NK-92 (cell line): ENCODE data around the gene FBXW5.

Source experiments
- DNase-seq: peaks from one replicate; lab custom pipeline; 2025; ENCODE audit not compliant: unreplicated experiment; lab: John Stamatoyannopoulos, UW

The FBXW5 gene

DNA sequence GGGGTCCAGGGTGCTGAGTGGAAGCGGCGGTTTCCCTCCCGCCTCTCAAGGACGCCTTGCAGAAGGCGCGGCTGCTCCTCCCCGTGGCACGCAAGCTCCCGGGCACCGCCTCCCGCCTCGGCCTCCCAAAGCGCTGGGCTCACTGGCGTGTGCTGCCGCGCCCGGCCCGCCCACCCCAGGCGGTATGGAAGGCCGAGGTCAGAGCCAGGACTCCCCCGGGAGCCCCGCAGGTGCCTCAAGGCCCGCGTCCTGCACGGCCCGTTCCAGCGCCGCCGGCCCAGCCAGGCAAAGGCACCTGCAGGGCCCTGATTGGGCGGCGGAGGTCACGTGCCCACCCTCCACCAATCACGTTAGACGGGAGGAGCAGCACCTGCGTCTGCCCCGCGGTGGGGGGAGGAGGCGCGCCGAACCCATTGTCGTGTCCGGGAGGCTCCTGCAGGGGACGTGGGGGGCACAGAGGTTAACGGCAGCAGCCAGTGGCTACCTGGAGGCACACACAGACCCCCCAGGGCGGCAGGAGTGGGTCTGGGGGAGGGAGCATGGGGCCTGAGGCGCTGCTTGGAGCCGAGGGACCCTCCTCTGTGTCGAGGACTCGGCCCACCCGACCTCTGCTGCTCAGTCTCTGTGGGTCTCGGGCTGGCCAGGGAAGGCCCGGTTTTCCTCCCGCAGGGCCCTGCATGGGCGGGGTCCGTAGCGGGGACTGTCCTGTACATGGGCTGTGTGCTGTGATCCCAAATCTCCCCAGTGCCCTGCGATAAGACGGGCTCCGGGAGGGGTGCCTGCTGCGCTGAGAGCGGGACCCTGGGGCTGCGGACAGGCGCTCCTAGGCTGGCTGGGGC, 5.5 kb upstream of the FBXW5 start:
- DNase-seq: peak; percentile 87

DNA sequence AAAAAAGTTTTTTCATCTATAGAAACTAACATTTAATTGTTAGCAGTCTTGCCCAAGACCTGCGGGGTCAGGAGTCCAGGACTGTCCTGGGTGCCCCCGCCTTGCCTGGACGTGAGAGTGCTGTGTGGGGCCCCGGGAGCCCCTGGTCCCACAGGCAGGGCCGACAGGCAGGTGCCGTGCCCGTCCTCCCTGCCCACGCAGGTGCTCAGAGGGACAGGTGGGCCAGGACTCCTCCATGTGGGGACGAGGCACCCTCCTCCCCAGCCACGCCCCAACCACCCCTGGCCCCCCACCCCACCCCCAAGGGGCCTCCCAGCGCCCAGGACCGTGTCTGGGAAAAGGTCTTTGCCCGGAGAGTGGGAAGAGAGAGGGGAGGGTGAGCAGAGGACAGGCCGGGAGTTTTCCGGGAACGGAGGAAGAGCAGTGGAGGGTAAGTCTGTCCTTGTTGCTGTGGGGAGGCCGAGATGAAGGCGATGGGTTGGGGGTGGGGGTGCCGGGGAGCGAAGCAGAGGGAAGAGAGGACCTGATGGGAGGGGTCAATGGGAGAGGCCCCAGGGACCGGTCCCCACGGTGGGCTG, 4.8 kb upstream of the FBXW5 start:
- DNase-seq: no peak

DNA sequence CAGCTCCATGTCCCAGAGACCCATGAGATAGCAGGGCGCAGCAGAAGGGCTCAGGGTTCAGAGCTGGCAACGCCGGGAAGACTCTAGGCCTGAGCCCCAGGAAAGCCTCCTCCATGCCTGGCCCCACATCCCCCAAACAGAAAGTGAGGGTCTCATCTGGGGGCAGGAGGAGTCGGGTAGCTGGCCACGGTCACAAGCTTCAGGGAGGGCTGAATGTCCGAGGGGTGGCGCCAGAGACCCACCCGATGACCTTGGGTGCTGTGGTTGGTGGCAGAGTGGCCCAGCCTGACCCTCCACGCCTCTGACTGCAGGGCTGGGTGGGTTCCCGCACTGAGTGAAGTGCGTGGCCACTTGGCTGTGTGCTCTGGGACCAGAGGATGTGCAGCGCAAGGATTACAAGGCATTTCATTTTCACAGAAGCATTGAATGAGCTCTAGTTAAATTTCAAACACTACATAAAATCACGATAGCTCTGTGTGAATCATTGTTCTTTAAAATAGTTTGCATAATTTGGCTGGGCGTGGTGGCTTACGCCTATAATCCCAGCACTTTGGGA, 3.5 kb upstream of the FBXW5 start:
- no peak for DNase-seq

DNA sequence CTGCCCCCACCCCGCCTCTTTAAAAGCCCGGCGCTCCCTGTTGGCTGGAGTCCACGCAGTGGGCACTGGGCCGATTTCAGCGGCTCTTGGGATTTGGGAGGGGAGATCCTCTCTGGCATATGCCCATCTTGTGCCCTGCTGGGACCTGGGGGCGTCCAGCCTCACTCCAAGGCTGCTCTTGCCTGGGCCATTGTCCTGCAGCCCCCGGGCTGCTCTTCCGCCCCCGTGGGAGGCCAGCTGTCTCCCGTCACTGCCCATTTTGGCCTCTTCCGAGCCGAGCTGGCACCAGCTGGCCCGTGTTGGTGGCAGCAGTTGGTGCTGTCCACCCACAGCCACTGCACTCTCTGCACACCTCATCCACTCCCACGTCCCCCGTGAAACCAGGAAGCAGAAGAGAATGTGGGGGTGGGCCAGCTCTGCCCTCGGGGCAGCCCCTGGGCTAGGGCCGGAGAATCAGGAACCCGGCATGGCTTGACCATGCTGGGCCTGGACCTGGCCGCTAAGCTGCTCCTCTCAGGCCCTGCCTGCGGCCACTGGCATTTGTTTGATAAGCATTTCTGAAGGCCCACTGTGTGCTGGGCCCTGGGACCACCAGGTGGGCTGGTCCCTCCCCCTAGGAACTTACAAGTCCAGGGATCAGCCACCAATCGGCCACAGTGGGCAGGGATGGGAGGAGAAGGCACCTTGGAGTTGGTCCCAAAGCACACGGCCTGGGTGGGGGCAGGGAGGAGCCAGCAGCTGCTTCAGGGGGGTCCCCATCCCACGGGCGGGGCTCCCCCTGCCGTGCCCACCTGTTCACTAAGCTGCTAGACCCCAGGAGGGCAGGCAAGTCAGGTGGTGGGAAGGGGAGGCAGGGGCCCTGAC, 2.7 kb upstream of the FBXW5 start:
- DNase-seq: no peak

DNA sequence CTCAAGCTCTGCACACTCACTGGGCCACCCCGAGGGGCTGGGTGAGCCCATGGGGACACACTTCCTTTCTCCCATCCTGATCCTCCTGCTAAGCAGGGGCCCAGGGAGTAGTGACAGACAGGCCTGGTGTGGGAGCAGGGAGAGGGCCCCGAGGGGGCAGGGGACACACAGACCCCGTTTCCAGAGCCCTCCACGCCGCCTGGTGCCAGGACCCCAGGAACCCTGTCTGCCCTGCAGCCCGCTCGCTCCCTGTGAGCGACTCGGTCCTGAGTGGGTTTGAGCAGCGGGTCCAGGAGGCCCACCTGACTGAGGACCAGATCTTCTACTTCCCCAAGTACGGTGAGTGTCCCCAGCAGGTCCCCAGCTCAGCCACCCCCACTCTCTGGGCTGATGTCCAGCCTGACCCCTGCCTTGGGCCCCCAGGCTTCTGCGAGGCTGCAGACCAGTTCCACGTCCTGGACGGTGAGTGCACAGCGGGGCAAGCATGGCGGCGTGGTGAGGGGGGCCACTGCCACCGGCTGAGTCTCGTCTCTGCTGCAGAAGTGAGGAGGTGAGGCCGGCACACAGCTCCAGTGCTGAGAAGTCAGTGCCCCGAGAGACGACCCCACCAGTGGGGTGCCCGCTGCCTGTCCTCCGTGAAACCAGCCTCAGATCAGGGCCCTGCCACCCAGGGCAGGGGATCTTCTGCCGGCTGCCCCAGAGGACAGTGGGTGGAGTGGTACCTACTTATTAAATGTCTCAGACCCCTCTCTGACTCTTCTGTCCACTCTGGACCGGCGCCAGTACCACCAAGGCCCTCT, 1.9 kb upstream of the FBXW5 start:
- no peak for DNase-seq

DNA sequence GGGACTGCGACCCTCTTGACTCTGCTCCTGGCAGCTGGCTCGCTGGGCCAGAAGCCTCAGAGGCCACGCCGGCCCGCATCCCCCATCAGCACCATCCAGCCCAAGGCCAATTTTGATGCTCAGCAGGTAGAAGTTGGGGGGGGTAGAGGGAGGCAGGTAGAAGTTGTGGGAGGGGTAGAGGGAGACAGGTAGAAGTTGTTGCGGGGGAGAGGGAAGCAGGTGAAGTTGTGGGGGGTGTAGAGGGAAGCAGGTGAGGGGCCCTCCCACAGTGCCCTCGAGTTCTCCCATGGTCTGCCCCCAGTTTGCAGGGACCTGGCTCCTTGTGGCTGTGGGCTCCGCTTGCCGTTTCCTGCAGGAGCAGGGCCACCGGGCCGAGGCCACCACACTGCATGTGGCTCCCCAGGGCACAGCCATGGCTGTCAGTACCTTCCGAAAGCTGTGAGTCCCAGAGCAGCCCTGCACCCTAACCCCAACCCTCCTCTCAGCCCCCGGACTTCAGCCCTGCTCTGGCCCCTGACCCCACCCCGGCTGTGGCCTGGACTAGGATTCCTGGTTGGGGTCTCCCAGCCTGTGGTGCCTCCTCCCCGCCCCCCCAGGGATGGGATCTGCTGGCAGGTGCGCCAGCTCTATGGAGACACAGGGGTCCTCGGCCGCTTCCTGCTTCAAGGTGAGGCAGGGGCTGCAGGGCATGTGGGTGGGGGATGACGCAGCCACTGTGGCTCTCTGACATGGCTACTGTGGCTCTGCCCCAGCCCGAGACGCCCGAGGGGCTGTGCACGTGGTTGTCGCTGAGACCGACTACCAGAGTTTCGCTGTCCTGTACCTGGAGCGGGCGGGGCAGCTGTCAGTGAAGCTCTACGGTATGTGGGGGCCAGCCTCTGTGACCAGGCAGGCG, 1.0 kb upstream of the FBXW5 start:
- DNase-seq: no peak

DNA sequence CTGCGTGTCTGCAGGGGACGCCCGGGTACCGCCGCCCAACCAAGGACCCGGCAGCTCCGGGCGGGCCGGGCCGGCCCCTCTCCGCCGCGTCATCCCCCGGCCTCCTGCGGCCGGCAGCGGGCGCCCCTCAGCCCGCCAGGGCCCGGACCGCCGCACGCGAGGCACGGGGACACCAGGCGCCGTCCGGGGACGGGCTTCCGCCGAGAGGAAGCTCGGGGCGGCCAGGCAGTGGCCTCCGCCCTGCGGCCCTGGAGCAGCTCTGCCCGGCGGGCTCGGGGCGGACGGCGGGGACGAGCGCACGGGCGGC, 373 bp downstream of the FBXW5 start:
- DNase-seq: no peak

DNA sequence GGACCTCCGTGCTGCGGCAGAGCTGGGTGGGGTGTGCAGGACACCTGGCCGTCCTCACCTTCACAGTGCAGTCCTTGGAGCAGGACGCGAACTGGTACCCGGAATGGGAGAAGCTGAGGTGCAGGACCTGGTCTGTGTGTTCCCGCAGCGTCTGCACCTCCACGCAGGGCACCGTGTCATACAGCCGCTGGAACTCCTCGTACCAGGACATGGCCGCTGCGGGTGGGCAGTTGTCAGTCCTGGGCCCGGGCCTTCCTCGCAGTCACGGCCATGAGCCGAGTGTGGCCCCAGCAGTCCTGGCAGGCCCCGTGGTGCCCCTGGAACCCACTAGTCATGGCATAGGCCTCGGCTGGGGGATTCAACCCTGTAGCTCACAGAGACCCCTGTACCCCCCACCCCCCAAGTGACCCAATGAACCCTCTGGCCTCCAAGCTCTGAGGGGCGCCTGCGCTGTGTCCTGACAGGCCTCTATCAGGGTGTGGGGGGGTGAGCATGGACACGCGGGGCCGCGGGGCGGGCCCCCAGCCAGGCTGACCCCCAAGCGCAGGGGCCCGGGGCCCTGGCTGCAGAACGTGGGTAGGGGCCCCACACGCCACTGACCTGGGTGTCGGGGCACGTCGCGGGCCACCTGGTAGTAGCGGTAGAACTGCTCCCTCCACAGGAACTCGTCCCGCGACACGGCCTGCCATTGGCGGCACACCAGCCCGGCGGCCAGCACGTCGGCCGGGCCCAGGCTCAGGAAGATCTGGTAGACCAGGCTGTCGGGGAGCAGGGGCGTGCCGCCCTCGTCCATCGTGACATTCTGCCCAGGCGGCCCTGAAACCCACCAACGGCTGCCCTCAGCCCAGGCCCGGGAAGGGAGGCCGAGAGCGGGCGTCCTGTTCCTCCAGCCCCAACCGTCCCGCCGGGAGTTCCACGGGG, 987 bp downstream of the FBXW5 start:
- DNase-seq: no peak

DNA sequence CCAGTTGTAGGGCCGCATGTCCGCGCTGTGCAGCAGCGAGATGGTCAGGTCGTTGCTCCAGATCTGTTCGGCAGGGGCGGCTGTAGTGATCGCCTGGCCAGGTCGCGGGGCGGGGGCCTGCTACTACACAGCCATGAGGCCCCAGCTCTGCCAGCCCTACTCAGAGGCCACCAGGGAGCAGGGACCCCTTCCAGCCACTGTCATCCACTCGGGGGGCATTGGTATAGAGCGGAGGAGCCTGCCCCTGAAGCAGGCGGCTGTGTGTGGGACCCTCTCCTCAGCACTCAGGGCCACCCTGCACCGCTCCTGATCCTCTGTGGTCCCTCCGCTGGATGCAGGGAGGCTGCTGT, 1.7 kb downstream of the FBXW5 start:
- no peak for DNase-seq

DNA sequence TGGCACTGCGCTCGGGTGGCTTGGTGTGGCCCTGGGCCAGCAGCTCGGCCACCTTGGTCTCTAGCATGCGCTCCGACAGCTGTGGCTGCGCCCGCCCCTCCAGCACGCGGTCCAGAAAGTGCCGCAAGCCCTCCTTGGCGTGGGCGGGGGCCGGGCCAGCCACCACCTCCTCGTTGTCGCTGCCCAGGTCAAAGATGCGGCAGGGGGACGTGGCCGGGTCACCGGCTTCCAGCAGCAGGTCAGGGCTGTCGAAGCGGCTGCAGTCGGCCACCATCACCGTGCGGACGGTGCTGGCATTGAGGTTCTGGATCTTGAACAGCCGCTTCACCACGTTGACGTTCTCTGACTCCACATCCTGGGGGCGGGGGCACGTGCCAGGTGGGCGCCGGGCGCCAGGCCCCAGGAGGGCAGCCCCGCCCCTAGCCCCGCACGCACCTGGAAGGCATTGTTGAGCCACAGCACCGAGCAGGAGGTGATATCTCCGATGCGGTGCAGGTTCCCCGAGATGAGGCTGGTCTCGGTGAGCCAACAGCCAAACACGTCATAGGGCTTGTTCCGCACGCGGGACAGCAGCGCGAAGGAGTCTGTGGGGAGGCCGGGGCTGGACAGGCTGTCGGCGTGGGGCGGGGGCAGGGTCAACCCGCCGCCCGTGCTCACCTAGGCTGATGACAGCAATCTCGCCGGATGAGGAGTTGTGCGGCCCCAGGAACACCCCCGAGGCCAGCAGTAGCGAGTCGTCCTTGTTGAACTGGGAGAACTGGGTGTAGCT, 2.2 kb downstream of the FBXW5 start:
- DNase-seq: no peak

DNA sequence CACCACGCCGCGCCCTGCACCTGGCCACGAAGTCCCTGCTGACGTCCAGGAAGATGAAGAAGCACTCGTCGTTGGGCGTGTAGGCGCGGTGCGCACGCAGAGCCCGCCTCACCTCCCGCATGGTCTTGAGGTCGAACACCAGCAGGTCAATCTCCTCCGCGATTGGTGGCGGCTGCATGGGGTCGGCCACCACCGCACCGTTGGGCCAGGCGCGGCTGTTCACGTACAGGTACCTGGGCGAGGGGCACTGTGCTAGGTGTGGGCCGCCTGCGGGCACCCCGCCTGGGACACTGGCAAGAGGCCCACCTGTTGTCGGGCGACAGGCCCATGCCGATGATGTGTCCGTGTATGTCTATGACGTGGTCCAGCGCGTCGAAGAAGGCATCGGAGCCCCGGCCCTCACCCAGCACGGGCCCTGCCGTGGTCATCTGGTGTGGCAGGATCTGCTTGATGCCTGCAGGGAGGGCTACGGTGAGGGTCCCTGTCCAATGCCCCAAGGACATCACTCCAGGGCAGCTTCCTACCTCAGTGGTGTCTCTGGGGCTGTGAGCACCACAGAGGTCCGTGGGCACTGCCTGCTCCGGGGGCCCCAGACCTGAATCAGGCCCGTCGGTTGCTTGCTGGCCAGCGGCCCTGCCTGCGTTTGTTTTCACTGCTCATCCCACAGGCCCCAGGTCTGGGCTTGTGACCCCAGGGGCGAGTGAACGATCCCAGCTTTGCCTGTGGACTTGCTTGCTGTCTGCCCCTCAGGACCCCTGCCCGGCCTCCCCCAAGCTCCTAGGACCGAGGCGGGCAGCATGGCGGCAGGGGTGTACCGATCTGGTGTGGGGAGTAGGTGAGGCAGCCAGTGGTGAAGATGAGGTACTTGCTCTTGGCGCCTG, 3.1 kb downstream of the FBXW5 start:
- DNase-seq: no peak

DNA sequence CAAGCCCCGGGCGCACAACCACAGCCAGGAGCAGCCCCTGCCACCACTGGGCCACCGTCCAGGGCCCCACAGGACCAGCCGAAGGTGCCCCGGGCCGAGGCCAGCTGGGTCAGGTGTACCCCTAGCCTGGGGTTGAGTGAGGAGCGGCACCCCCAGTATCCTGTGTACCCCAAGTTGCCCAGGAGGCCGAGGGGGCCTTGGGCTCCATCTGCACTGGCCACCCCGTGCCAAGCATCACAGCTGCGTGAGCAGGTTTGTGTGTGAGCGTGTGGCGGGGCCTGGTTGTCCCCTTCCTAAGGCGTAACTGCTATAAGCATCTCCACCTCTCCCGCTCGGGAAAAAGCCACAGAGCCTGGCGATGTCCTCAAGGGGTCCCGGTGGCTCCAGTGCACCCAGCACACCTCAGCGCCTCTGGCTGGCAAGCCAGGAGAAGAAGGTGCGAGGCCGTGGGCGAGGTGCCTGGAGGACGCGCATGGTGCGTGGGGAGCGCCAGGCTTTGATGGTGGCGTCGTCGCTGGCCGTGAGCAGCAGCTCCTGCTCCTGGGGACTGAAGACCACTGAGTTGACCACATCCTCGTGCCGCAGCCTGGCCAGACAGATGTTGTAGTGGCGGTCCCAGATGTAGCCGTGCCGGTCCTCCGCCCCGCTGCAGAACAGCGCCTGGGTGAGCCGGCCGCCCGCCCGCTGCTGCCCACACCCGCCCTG, 3.9 kb downstream of the FBXW5 start:
- DNase-seq: no peak

DNA sequence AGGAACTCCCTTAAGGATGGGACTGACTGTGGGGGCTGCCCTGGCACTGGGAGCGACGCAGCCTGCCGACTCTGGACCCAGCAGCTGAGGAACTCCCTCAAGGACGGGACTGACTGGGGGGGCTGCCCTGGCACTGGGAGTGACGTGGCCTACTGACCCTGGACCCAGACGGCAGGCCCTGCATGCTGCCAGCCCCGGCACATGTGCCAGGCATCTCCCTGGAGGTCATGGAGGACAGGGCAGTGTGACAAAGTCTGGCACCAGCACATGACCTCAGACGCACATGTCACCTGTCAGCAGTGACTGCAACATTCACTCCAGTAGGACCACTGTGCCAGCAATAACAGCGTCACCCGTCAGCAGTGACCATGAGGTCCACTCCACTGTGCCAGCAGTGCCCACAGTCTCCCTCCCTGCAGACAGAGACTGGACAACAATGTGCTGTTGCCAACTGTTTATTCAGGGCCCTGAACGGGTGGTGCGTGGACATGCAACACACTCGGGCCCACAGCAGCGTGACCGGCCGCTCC, 4.5 kb downstream of the FBXW5 start:
- DNase-seq: no peak

DNA sequence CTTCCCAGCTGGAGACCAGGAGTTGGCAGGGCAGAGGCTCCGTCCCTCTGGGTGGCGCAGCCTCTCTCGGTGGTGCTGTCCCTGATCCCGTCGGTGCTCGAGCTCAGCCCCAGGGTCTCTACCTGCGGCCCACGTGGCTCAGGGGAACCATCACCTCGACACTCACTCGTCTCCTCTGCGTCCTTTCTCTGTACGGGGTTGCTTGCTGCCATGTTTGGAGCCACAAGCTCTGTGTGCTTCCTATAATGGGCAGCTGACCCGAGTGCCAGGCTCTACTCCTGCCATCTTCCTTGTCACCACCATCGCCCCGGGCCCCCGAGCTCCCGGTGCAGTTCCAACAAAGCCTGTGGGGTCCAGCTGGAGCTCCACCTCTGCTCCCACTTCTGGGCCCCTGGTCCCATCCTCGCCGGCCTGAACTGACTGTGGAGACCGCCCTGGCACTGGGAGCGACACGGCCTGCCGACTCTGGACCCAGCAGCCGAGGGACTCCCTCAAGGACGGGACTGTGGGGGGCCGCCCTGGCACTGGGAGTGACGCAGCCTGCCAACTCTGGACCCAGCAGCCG, 5.0 kb downstream of the FBXW5 start:
- no peak for DNase-seq

DNA sequence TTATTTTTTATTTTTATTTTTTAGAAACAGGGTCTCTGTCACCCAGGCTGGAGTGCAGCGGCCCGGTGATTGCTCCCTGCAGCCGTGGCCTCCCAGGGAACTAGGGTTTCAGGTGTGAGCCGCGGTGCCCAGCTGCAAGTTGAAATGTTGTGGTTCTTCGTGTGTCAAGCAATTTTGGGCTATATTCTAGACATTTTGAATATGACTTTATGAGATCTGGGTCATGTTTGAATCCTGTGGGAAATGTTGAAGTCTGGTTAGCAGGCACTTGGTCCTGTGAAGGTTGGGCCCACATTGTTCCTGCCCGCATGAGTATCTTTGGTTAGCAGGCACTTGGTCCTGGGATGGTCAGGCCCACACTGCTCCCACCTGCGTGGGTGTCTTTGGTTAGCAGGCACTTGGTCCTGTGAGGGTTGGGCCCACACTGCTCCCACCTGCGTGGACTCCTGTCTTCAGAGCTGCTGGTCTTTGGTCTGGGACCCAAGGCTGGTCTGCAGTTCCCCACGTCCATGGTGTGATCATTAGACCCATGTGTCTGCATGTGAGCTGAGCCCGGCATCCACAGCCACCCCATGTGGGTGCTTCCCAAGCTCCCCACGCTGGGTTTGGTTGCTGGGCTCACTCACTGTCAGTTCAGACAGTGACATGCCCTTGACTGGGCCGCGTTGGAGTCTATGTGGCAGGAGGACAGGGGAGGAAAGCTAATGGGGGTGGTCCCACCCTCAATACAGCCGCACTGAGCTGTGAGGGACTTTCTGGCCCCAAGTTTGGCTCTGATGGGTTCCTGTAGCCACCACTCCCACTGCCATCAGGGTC, 7.1 kb downstream of the FBXW5 start:
- DNase-seq: no peak
